GM23248 (cell line): ENCODE measurements around the gene TNS3. TPM values are rescaled to one million over a fixed set of nuclear protein-coding genes. Genes with fewer than 3 reads are reported as not detected.

ENCODE experiments used
- DNase-seq: peaks from one replicate; pipeline ENCODE4 v3.0.0-alpha.2; 2015
- H2AFZ ChIP-seq: fragments of 200-600 bp; sonication (generic); 2 replicates; pipeline ENCODE4 v1.6.1; 2016; ENCODE audit warnings: antibody characterized with exemption
- H3F3A ChIP-seq: fragments of 200-600 bp; sonication (generic); 2 replicates; pipeline ENCODE4 v1.6.1; 2016; ENCODE audit warnings: mild to moderate bottlenecking, antibody characterized with exemption, mixed run types; ENCODE audit not compliant: insufficient read depth
- H3K27ac ChIP-seq: fragments of 200-600 bp; sonication (generic); 2 replicates; pipeline ENCODE4 v1.5.1; 2016; ENCODE audit warnings: mild to moderate bottlenecking
- H3K27me3 ChIP-seq: fragments of 200-600 bp; sonication (generic); replicated peaks from 2 replicates; pipeline ENCODE4 v1.6.1; 2016; ENCODE audit warnings: mild to moderate bottlenecking; ENCODE audit not compliant: insufficient read depth
- H3K36me3 ChIP-seq: fragments of 200-600 bp; sonication (generic); 2 replicates; pipeline ENCODE4 v1.6.1; 2016; ENCODE audit warnings: low read depth, mild to moderate bottlenecking
- H3K4me1 ChIP-seq: fragments of 200-600 bp; sonication (generic); 2 replicates; pipeline ENCODE4 v1.6.1; 2016; ENCODE audit warnings: mild to moderate bottlenecking; ENCODE audit not compliant: insufficient read depth
- H3K4me2 ChIP-seq: fragments of 200-600 bp; sonication (generic); one replicate; pipeline ENCODE4 v1.6.1; 2016; ENCODE audit warnings: mild to moderate bottlenecking; ENCODE audit not compliant: unreplicated experiment
- H3K4me3 ChIP-seq: fragments of 200-600 bp; sonication (generic); 2 replicates; pipeline ENCODE4 v1.5.1; 2016; ENCODE audit warnings: mild to moderate bottlenecking
- H3K79me2 ChIP-seq: fragments of 200-600 bp; sonication (generic); 2 replicates; pipeline ENCODE4 v1.6.1; 2016; ENCODE audit warnings: mild to moderate bottlenecking; ENCODE audit not compliant: insufficient read depth
- H3K9ac ChIP-seq: fragments of 200-600 bp; sonication (generic); 2 replicates; pipeline ENCODE4 v1.6.1; 2016; ENCODE audit warnings: mild to moderate bottlenecking
- H3K9me2 ChIP-seq: fragments of 200-600 bp; sonication (generic); 2 replicates; pipeline ENCODE4 v1.6.1; 2016; ENCODE audit warnings: mixed run types, mild to moderate bottlenecking, moderate library complexity; ENCODE audit not compliant: insufficient read depth
- H3K9me3 ChIP-seq: fragments of 200-600 bp; sonication (generic); one replicate; pipeline ENCODE4 v1.6.1; 2017; ENCODE audit warnings: low read depth
- H4K20me1 ChIP-seq: fragments of 200-600 bp; sonication (generic); 2 replicates; pipeline ENCODE4 v1.6.0; 2016; ENCODE audit not compliant: insufficient read depth
- EZH2 ChIP-seq: fragments of 200-600 bp; sonication (generic); IDR thresholded peaks from 2 replicates; pipeline ENCODE4 v1.6.1; 2018; ENCODE audit warnings: antibody characterized with exemption, mild to moderate bottlenecking; ENCODE audit not compliant: insufficient read depth, poor library complexity, severe bottlenecking
- EZH2phosphoT487 ChIP-seq: fragments of 200-600 bp; sonication (generic); IDR thresholded peaks from 2 replicates; pipeline ENCODE4 v1.6.1; 2018; ENCODE audit warnings: antibody characterized with exemption, moderate library complexity, mild to moderate bottlenecking, low read depth; ENCODE audit not compliant: insufficient read depth
- WGBS, 2 experiments: methylation state at CpG; one replicate each; pipeline ENCODE4 v1.1.6; 2015 to 2017; ENCODE audit warnings: low lambda C conversion rate in 2 of 2, low coverage in 1 of 2; ENCODE audit errors: missing lambda C conversion rate in 2 of 2; 5-methylcytosine and 5-hydroxymethylcytosine counted together
- in situ Hi-C: fragments of 300-500 bp; cut with MboI; formaldehyde crosslinking; loops from 2 replicates; pipeline ENCODE4 v1.15.0; 2020
- polyA plus RNA-seq: library from polyadenylated mRNA; unstranded; fragments of >200 nt; fragmentation: Nextera tagmentation; extraction: Ambion mirVana; gene quantifications from 2 replicates; pipeline ENCODE4 v1.2.1, GENCODE V29; 2016
- total RNA-seq: library from RNA; depleted of rRNA; stranded (reverse); fragments of >200 nt; shearing (Covaris generic); gene quantifications from 2 replicates; pipeline ENCODE4 v1.2.3, GENCODE V29; 2014

The TNS3 gene
- total and polyA plus RNA-seq, 2 experiments from 2014 or later, result 18.6 to 47.0 TPM

GRCh38 chr7:47362984-47363383 lies 218.9 kb downstream of the TNS3 start:
- Histone ChIP-seq H2AFZ (no peak overlapping the region), H3K9me3 (no peaks in the 10 kb centered on the region), H3K4me1 (peaks cover 16% of the 10 kb centered on the region), H3K36me3 (no peaks in the 10 kb centered on the region), H3K79me2 (peaks cover 26% of the 10 kb centered on the region), H3K27ac (no peak overlapping the region), H3K9me2 (peaks cover 4% of the 10 kb centered on the region; the same call in 1 of the 2 replicates), H3K4me2 (no peak overlapping the region), H3K27me3 (no peaks in the 10 kb centered on the region), H3F3A (0 out of 2 replicates have a peak, but pooled peaks cover 7% of the 10 kb centered on the region), H4K20me1 (peaks cover 3% of the 10 kb centered on the region), H3K9ac (no peak overlapping the region), H3K4me3 (no peak overlapping the region)
- no peak for DNase-seq
- in situ Hi-C loops, result no loop called here
- TF ChIP-seq EZH2, result no peak
- TF ChIP-seq EZH2phosphoT487, result no peak
- 52 to 67% methylated on average over 1 of the region's 1 CpG for WGBS, 2 experiments

GRCh38 chr7:47361746-47362215 lies 220.1 kb downstream of the TNS3 start:
- peak overlapping the region; percentile 22 for H3K4me2 ChIP-seq
- H3K9ac ChIP-seq, result 0 out of 2 replicates have a peak overlapping the region, but pooled peaks have one; percentile 11
- no peaks in the 10 kb centered on the region for H3K9me3 ChIP-seq
- peaks cover 34% of the 10 kb centered on the region for H3K79me2 ChIP-seq
- H3K27ac ChIP-seq, result peak overlapping the region; percentile 27
- no peaks in the 10 kb centered on the region for H3K36me3 ChIP-seq
- no peaks in the 10 kb centered on the region for H3K27me3 ChIP-seq
- peaks cover 4% of the 10 kb centered on the region; the same call in 1 of the 2 replicates for H3K9me2 ChIP-seq
- H3F3A ChIP-seq, result 0 out of 2 replicates have a peak, but pooled peaks cover 7% of the 10 kb centered on the region
- in situ Hi-C loops, result no loop called here
- peaks cover 3% of the 10 kb centered on the region for H4K20me1 ChIP-seq
- TF ChIP-seq EZH2 (no peak), EZH2phosphoT487 (peak; percentile 94)
- WGBS, 2 experiments, result 24 to 25% methylated on average over 4 of the region's 4 CpGs
- DNase-seq, result peak; percentile 81
- no peak overlapping the region for H2AFZ ChIP-seq
- H3K4me3 ChIP-seq, result no peak overlapping the region
- H3K4me1 ChIP-seq, result peaks cover 16% of the 10 kb centered on the region

GRCh38 chr7:47361236-47361635 lies 220.7 kb downstream of the TNS3 start:
- Histone ChIP-seq H3K4me2 (peak overlapping the region; percentile 22), H3K27me3 (no peaks in the 10 kb centered on the region), H3K79me2 (peaks cover 38% of the 10 kb centered on the region), H3K9me3 (no peaks in the 10 kb centered on the region), H3K9me2 (peaks cover 4% of the 10 kb centered on the region; the same call in 1 of the 2 replicates), H3K9ac (peak overlapping the region; percentile 11; the same call in 1 of the 2 replicates), H4K20me1 (peaks cover 3% of the 10 kb centered on the region), H3K36me3 (no peaks in the 10 kb centered on the region), H3K27ac (peak overlapping the region; percentile 6; the same call in 1 of the 2 replicates), H2AFZ (no peak overlapping the region), H3K4me1 (peaks cover 16% of the 10 kb centered on the region), H3K4me3 (no peak overlapping the region), H3F3A (0 out of 2 replicates have a peak, but pooled peaks cover 7% of the 10 kb centered on the region)
- in situ Hi-C loops, result no loop called here
- WGBS, 2 experiments, result 91 to 96% methylated on average over 5 of the region's 5 CpGs
- DNase-seq, result no peak
- TF ChIP-seq EZH2, result no peak
- TF ChIP-seq EZH2phosphoT487, result no peak

- H3K27ac ChIP-seq, result no peak overlapping the region
- no peak overlapping the region for H3K4me2 ChIP-seq
- in situ Hi-C loops, result no loop called here
- peaks cover 16% of the 10 kb centered on the region for H3K4me1 ChIP-seq
- no peaks in the 10 kb centered on the region for H3K9me3 ChIP-seq
- peaks cover 4% of the 10 kb centered on the region; the same call in 1 of the 2 replicates for H3K9me2 ChIP-seq
- peaks cover 46% of the 10 kb centered on the region for H3K79me2 ChIP-seq
- TF ChIP-seq EZH2 (no peak), EZH2phosphoT487 (no peak)
- no peak for DNase-seq
- H3K4me3 ChIP-seq, result no peak overlapping the region
- no peak overlapping the region for H2AFZ ChIP-seq
- H4K20me1 ChIP-seq, result peaks cover 3% of the 10 kb centered on the region; the same call in 1 of the 2 replicates
- no peaks in the 10 kb centered on the region for H3K27me3 ChIP-seq
- H3K36me3 ChIP-seq, result no peaks in the 10 kb centered on the region
- H3F3A ChIP-seq, result 0 out of 2 replicates have a peak, but pooled peaks cover 7% of the 10 kb centered on the region
- WGBS, 2 experiments, result 96 to 99% methylated on average over 11 of the region's 11 CpGs
- H3K9ac ChIP-seq, result no peak overlapping the region
Measured at GRCh38 chr7:47360301-47360900, 221.5 kb downstream of the TNS3 start.
